ENCODE data around the gene CELF4. TPM values are rescaled to one million over a fixed set of nuclear protein-coding genes. Genes with fewer than 3 reads are reported as not detected.

The CELF4 gene
- total RNA-seq, result not detected in 2 replicates

DNA sequence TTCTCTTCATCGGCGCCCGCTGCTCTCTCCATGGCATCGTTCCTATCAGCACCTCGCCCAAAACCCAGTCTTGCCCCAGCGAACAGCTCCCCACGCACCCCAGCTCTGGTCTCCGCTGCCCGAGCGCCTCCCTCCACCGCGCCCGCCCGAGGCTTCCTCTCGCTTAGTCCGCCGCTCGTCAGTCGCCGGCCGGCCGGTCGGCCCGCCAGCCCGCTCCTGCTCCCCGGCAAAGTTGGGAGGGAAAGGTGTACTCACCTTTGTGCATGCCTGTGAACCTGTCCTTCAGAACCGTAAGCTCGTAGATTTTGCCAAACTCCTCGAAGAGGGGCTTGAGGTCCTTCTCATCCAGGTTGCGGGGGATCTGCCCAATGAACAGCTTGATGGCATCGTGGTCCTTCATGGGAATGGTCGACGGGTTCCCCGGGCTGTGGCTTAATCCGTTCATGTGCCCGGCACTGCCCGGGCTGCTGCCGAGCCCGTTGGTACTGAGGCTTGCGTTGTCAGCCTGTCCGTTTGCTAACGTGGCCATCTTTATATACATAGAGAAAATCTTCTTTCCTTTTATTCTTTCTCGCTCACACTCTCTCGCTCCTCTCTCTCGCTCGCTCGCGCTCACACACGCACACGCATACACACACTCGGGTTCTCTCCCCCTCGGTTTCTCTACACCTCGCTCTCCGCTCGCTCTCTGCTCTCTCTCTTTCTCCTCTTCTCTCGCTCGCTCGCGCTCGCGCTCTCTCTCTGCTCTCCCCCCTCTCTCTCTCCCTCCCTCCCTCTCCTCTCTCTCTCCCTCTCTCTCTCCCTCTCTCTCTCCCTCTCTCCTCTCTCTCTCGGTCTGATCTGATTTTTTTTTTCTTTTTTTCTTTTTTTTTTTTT is at the start of gene CELF4:
Gene CELF4, minus strand, starts transcription at position 698 of the 876 bp plus-strand sequence.

